ENCODE measurements around the gene NDUFS6.

Gene NDUFS6

DNA sequence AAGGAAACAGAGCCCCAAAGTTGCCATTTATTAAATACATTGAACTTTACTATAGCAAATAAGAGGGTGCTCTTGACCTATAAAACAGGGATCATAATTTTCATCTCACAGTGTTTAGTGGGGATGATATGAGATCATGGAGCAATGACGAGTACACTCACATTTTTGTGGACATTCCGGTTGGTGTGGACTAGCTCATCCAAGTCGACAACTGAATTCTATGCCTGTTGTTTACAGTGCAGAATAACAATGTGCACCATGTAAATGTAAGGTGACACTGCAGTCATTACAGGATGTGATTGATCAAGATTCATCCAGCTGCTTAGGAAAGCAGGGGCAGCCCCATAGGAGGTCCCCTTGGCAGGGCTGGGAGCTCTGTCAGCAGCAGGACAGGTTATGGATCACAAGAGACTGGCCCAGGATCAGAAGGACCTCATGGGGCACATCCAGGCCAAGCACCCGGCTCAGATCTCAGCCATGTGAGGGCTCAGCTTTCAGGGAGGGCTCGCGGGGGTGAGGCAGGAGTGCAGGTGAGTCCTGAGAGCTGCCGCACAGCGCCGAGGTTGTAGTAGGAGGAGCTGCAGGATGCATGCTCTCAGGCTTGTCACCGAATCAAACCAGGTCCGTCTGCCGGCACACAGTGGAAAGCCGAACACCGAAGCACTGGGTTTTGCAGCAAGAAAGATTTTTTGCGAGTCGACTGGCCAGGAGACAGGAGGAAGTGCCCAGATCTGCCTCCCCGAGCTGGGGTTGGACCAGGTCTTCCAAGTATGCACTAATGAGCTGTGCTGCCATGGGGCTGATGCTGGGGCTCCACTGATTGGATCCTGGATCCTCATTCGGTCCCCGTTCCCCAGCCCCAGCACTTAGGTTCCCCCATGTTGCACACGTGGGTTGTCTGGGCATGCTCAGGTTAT lies 29.8 kb upstream of the NDUFS6 start:
- H3K4me1 ChIP-seq (ENCODE audit: control insufficient read depth in 1 of 2, insufficient read depth in 1 of 2, low read depth in 1 of 2, low read length in 1 of 2), result no peaks in the 10 kb centered on the region
- TF ChIP-seq, protein P1, sequence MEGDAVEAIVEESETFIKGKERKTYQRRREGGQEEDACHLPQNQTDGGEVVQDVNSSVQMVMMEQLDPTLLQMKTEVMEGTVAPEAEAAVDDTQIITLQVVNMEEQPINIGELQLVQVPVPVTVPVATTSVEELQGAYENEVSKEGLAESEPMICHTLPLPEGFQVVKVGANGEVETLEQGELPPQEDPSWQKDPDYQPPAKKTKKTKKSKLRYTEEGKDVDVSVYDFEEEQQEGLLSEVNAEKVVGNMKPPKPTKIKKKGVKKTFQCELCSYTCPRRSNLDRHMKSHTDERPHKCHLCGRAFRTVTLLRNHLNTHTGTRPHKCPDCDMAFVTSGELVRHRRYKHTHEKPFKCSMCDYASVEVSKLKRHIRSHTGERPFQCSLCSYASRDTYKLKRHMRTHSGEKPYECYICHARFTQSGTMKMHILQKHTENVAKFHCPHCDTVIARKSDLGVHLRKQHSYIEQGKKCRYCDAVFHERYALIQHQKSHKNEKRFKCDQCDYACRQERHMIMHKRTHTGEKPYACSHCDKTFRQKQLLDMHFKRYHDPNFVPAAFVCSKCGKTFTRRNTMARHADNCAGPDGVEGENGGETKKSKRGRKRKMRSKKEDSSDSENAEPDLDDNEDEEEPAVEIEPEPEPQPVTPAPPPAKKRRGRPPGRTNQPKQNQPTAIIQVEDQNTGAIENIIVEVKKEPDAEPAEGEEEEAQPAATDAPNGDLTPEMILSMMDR (IDR thresholded peaks at IDR 0.05), result no peak
- H3K27ac ChIP-seq, result no peak overlapping the region
- H3K36me3 ChIP-seq, result no peaks in the 10 kb centered on the region
- peaks cover 12% of the 10 kb centered on the region for H3K27me3 ChIP-seq
- no peak overlapping the region for H3K4me3 ChIP-seq (ENCODE audit: low read depth in 1 of 2, low read length in 1 of 2)
- no peaks in the 10 kb centered on the region for H3K9me3 ChIP-seq

DNA sequence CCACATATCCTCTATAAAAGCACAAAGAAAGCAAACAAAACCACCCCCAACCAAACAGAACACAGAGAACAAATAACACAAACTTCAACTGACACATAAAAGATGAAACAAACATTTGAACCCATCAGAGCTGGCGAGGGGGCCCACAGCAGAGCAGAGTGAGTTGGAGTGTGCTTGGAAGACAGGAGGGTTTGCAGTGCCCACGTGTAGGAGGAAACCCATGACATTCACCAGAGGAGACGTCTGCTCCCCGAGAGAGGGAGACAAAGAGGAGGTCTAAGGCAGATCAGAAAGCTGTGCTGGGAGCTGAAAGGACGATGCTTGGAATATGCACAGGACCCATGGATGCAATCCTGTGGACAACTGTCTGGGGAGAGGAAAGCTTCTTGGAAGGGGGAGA lies 28.6 kb upstream of the NDUFS6 start:
- TF ChIP-seq, protein P1 (IDR thresholded peaks at IDR 0.05), result no peak
- Histone ChIP-seq H3K9me3 (no peaks in the 10 kb centered on the region), H3K27ac (no peak overlapping the region), H3K4me3 (ENCODE audit: low read depth in 1 of 2, low read length in 1 of 2) (no peak overlapping the region), H3K4me1 (ENCODE audit: control insufficient read depth in 1 of 2, insufficient read depth in 1 of 2, low read depth in 1 of 2, low read length in 1 of 2) (no peaks in the 10 kb centered on the region), H3K27me3 (peaks cover 12% of the 10 kb centered on the region), H3K36me3 (no peaks in the 10 kb centered on the region)

- H3K4me1 ChIP-seq (ENCODE audit: control insufficient read depth in 1 of 2, insufficient read depth in 1 of 2, low read depth in 1 of 2, low read length in 1 of 2), result no peaks in the 10 kb centered on the region
- H3K27me3 ChIP-seq, result peaks cover 21% of the 10 kb centered on the region
- H3K4me3 ChIP-seq (ENCODE audit: low read depth in 1 of 2, low read length in 1 of 2), result no peak overlapping the region
- TF ChIP-seq, protein P1 (IDR thresholded peaks at IDR 0.05), result no peak
- H3K36me3 ChIP-seq, result no peaks in the 10 kb centered on the region
- no peak overlapping the region for H3K27ac ChIP-seq
- no peaks in the 10 kb centered on the region for H3K9me3 ChIP-seq
Measured at GRCh38 chr5:1776831-1777230, 24.4 kb upstream of the NDUFS6 start.

GRCh38 chr5:1777281-1778137 lies 23.7 kb upstream of the NDUFS6 start:
- Histone ChIP-seq H3K27me3 (peaks cover 14% of the 10 kb centered on the region), H3K27ac (no peak overlapping the region), H3K4me1 (ENCODE audit: control insufficient read depth in 1 of 2, insufficient read depth in 1 of 2, low read depth in 1 of 2, low read length in 1 of 2) (no peaks in the 10 kb centered on the region), H3K36me3 (no peaks in the 10 kb centered on the region), H3K9me3 (no peaks in the 10 kb centered on the region), H3K4me3 (ENCODE audit: low read depth in 1 of 2, low read length in 1 of 2) (no peak overlapping the region)
- TF ChIP-seq, protein P1 (IDR thresholded peaks at IDR 0.05), result no peak

DNA sequence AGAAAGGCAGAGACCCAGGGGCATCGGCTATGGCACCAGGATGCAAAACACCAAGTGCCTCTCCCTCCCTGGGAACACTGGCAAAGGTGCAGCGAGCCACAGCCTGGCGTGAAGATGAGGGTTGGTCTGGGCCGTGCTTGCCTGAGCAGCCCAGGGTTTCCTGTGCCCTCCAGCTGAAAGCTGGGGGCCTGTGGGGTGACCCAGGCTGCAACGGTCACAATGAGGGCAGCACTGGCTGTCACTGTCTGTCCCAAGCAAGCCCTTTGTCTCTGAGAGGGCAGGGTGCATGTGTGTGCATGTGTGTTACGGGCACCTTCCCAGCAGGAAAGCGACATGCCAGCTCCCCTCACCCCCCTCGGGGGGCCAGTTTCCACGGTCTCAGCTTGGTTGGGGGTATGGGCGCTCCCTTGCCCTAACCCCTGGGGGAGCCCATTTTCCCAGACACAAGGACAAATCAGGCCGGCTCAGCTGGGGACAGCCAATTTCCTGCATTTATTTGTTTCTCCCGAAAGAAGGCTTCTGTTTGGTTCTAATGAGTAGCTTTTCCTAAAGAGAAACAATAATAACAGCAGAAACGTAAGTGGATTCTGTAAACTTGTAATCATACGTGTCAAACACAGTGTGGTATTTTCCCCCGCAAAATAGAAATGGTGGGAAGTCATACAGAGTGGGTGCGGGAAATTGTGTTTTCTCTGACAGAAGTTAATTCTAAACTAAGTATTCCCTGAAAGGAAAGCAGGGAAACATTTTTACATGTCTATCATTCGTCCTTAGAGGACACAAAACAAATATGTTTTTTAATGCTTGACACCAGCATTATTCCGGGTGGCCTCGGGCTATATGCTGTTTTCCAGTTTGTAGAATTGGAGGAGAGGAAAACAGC lies 22.8 kb upstream of the NDUFS6 start:
- Histone ChIP-seq H3K4me3 (ENCODE audit: low read depth in 1 of 2, low read length in 1 of 2) (no peak overlapping the region), H3K9me3 (no peaks in the 10 kb centered on the region), H3K4me1 (ENCODE audit: control insufficient read depth in 1 of 2, insufficient read depth in 1 of 2, low read depth in 1 of 2, low read length in 1 of 2) (no peaks in the 10 kb centered on the region), H3K27me3 (peaks cover 17% of the 10 kb centered on the region), H3K36me3 (no peaks in the 10 kb centered on the region), H3K27ac (no peak overlapping the region)
- TF ChIP-seq, protein P1 (IDR thresholded peaks at IDR 0.05), result no peak

All from neutrophil (primary cell).